Neural cell (in vitro differentiated cells): ENCODE measurements around the gene TGFA. TPM values are rescaled to one million over a fixed set of nuclear protein-coding genes. Genes with fewer than 3 reads are reported as not detected.

ENCODE experiments used
- H2AFZ ChIP-seq: fragments of 200-600, 300-800 bp; sonication (generic), shearing (Covaris generic); 2 replicates; pipeline ENCODE4 v1.6.0; 2014; ENCODE audit warnings: low read depth, mild to moderate bottlenecking, antibody characterized with exemption, low read length, moderate library complexity
- H3F3A ChIP-seq: fragments of 200-600 bp; shearing (Covaris generic); 2 replicates; pipeline ENCODE4 v1.6.1; 2016; ENCODE audit warnings: mild to moderate bottlenecking, moderate library complexity, mixed read lengths, antibody characterized with exemption, low read length; ENCODE audit not compliant: insufficient read depth, poor library complexity, severe bottlenecking
- H3K27ac ChIP-seq: fragments of 200-600, 300-800 bp; sonication (generic), shearing (Covaris generic); 2 replicates; pipeline ENCODE4 v1.5.1; 2014; ENCODE audit warnings: mild to moderate bottlenecking, low read length, moderate library complexity
- H3K27me3 ChIP-seq: fragments of 300-800, 200-600 bp; sonication (generic), shearing (Covaris generic); 2 replicates; pipeline ENCODE4 v1.6.0; 2014; ENCODE audit warnings: mild to moderate bottlenecking, low read depth, low read length, moderate library complexity; ENCODE audit not compliant: insufficient read depth
- H3K36me3 ChIP-seq: fragments of 300-800, 200-600 bp; sonication (generic), shearing (Covaris generic); 2 replicates; pipeline ENCODE4 v1.5.1; 2014; ENCODE audit warnings: mild to moderate bottlenecking, antibody characterized with exemption, low read length, moderate library complexity; ENCODE audit not compliant: insufficient read depth
- H3K4me2 ChIP-seq: fragments of 300-800, 200-600 bp; sonication (generic), shearing (Covaris generic); 2 replicates; pipeline ENCODE4 v1.6.0; 2014; ENCODE audit warnings: mild to moderate bottlenecking, low read length
- H3K4me3 ChIP-seq: fragments of 300-800, 200-600 bp; sonication (generic), shearing (Covaris generic); 2 replicates; pipeline ENCODE4 v1.5.1; 2014; ENCODE audit warnings: mild to moderate bottlenecking, low read length, moderate library complexity
- H3K79me2 ChIP-seq: fragments of 200-600 bp; shearing (Covaris generic); replicated peaks from 2 replicates; pipeline ENCODE4 v1.6.0; 2014; ENCODE audit warnings: mild to moderate bottlenecking, low read length, moderate library complexity; ENCODE audit not compliant: insufficient read depth
- H3K9ac ChIP-seq: fragments of 300-800, 200-600 bp; sonication (generic), shearing (Covaris generic); 2 replicates; pipeline ENCODE4 v1.6.1; 2016; ENCODE audit warnings: mild to moderate bottlenecking, low read length, mixed read lengths
- H3K9me2 ChIP-seq: fragments of 200-600 bp; shearing (Covaris generic); 2 replicates; pipeline ENCODE4 v1.6.1; 2016; ENCODE audit warnings: mild to moderate bottlenecking, low read length, mixed read lengths; ENCODE audit not compliant: insufficient read depth
- H3K9me3 ChIP-seq: fragments of 200-600, 300-800 bp; sonication (generic), shearing (Covaris generic); 2 replicates; pipeline ENCODE4 v1.6.1; 2016; ENCODE audit warnings: mild to moderate bottlenecking, mixed run types, low read length, moderate library complexity, mixed read lengths
- H4K20me1 ChIP-seq: fragments of 200-600 bp; shearing (Covaris generic); 2 replicates; pipeline ENCODE4 v1.6.1; 2016; ENCODE audit warnings: mild to moderate bottlenecking, mixed run types; ENCODE audit not compliant: insufficient read depth
- CTCF ChIP-seq: fragments of 450-650 bp; IDR thresholded peaks from 2 replicates; pipeline ENCODE4 v1.5.1; 2014; ENCODE audit warnings: antibody characterized with exemption, mild to moderate bottlenecking, moderate library complexity; ENCODE audit not compliant: poor library complexity, severe bottlenecking
- EP300 ChIP-seq: fragments of 450-650 bp; conservative IDR thresholded peaks from 2 replicates; pipeline ENCODE4 v1.6.1; 2014; ENCODE audit warnings: antibody characterized with exemption, mild to moderate bottlenecking, moderate library complexity; ENCODE audit not compliant: poor library complexity, severe bottlenecking
- EZH2 ChIP-seq: fragments of 200-600, 300-800 bp; shearing (Covaris generic), sonication (generic); IDR thresholded peaks from 2 replicates; pipeline ENCODE4 v1.6.1; 2014; ENCODE audit warnings: antibody characterized with exemption, low read length, borderline replicate concordance, mild to moderate bottlenecking; ENCODE audit not compliant: insufficient read depth, poor library complexity, severe bottlenecking
- MXI1 ChIP-seq: fragments of 450-650 bp; conservative IDR thresholded peaks from 2 replicates; pipeline ENCODE4 v1.6.1; 2014; ENCODE audit warnings: antibody characterized with exemption, mild to moderate bottlenecking; ENCODE audit not compliant: poor library complexity, severe bottlenecking
- POLR2AphosphoS5 ChIP-seq: IDR thresholded peaks from 2 replicates; pipeline ENCODE4 v1.6.1; 2012
- RAD21 ChIP-seq: fragments of 450-650 bp; conservative IDR thresholded peaks from 2 replicates; pipeline ENCODE4 v1.6.1; 2014; ENCODE audit warnings: antibody characterized with exemption, mild to moderate bottlenecking, moderate library complexity
- REST ChIP-seq: IDR thresholded peaks from 2 replicates; pipeline ENCODE4 v1.6.1; 2012; ENCODE audit warnings: borderline replicate concordance
- SMC3 ChIP-seq: fragments of 450-650 bp; conservative IDR thresholded peaks from 2 replicates; pipeline ENCODE4 v1.6.1; 2014; ENCODE audit warnings: antibody characterized with exemption, mild to moderate bottlenecking, moderate library complexity; ENCODE audit not compliant: poor library complexity
- TAF1 ChIP-seq: IDR thresholded peaks from 2 replicates; pipeline ENCODE4 v1.6.1; 2012; ENCODE audit warnings: low read depth
- polyA plus RNA-seq: library from polyadenylated mRNA; depleted of rRNA; stranded (reverse); fragments of >200 nt; gene quantifications from 2 replicates; pipeline ENCODE4 v1.2.3, GENCODE V29; 2014

TGFA gene
- polyA plus RNA-seq, 1 donor from 2014 or later, result 0.85 TPM

- H3K9me2 ChIP-seq, result no peaks in the 10 kb centered on the region
- no peaks in the 10 kb centered on the region for H3K9me3 ChIP-seq
- no peak overlapping the region for H3K4me3 ChIP-seq
Measured at GRCh38 chr2:70519453-70519852, 34.2 kb downstream of the TGFA start.

GRCh38 chr2:70518557-70518956 is 35.1 kb downstream of the TGFA start:
- H3K4me3 ChIP-seq, result no peak overlapping the region
- no peaks in the 10 kb centered on the region for H3K36me3 ChIP-seq
- H3F3A ChIP-seq, result no peaks in the 10 kb centered on the region
- H3K27ac ChIP-seq, result no peak overlapping the region
- no peak overlapping the region for H2AFZ ChIP-seq
- H3K9ac ChIP-seq, result no peak overlapping the region
- no peaks in the 10 kb centered on the region for H3K79me2 ChIP-seq
- no peaks in the 10 kb centered on the region for H4K20me1 ChIP-seq
- no peaks in the 10 kb centered on the region for H3K9me3 ChIP-seq
- no peak for TF ChIP-seq CTCF
- TF ChIP-seq MXI1, result no peak
- TF ChIP-seq SMC3, result no peak
- TF ChIP-seq POLR2AphosphoS5, result no peak
- TF ChIP-seq RAD21, result no peak
- no peak for TF ChIP-seq TAF1
- no peak for TF ChIP-seq EP300
- TF ChIP-seq EZH2, result no peak
- TF ChIP-seq REST, result no peak
- no peaks in the 10 kb centered on the region for H3K9me2 ChIP-seq
- H3K27me3 ChIP-seq, result no peaks in the 10 kb centered on the region
- H3K4me2 ChIP-seq, result no peak overlapping the region

More at GRCh38 chr2:70519453-70519852, 34.2 kb downstream of the TGFA start:
- Histone ChIP-seq H3K9ac (no peak overlapping the region), H3K4me2 (no peak overlapping the region), H3K27ac (no peak overlapping the region), H3K36me3 (no peaks in the 10 kb centered on the region), H4K20me1 (no peaks in the 10 kb centered on the region), H2AFZ (no peak overlapping the region), H3K27me3 (no peaks in the 10 kb centered on the region), H3F3A (no peaks in the 10 kb centered on the region), H3K79me2 (no peaks in the 10 kb centered on the region)
- TF ChIP-seq MXI1, result no peak

GRCh38 chr2:70517804-70518203 is 35.8 kb downstream of the TGFA start:
- H3K9me3 ChIP-seq, result no peaks in the 10 kb centered on the region
- no peaks in the 10 kb centered on the region for H3K36me3 ChIP-seq
- H3K9ac ChIP-seq, result no peak overlapping the region
- no peak overlapping the region for H2AFZ ChIP-seq
- H3K4me2 ChIP-seq, result no peak overlapping the region
- no peaks in the 10 kb centered on the region for H3K79me2 ChIP-seq
- no peaks in the 10 kb centered on the region for H4K20me1 ChIP-seq
- no peak overlapping the region for H3K27ac ChIP-seq
- no peaks in the 10 kb centered on the region for H3K27me3 ChIP-seq
- no peaks in the 10 kb centered on the region for H3F3A ChIP-seq
- no peaks in the 10 kb centered on the region for H3K9me2 ChIP-seq
- TF ChIP-seq RAD21, result no peak
- TF ChIP-seq REST, result no peak
- TF ChIP-seq SMC3, result no peak
- TF ChIP-seq MXI1, result no peak
- no peak for TF ChIP-seq EP300
- no peak for TF ChIP-seq POLR2AphosphoS5
- TF ChIP-seq TAF1, result no peak
- no peak for TF ChIP-seq CTCF
- no peak for TF ChIP-seq EZH2
- no peak overlapping the region for H3K4me3 ChIP-seq
